ENCODE data around the gene APMAP.

APMAP gene

DNA sequence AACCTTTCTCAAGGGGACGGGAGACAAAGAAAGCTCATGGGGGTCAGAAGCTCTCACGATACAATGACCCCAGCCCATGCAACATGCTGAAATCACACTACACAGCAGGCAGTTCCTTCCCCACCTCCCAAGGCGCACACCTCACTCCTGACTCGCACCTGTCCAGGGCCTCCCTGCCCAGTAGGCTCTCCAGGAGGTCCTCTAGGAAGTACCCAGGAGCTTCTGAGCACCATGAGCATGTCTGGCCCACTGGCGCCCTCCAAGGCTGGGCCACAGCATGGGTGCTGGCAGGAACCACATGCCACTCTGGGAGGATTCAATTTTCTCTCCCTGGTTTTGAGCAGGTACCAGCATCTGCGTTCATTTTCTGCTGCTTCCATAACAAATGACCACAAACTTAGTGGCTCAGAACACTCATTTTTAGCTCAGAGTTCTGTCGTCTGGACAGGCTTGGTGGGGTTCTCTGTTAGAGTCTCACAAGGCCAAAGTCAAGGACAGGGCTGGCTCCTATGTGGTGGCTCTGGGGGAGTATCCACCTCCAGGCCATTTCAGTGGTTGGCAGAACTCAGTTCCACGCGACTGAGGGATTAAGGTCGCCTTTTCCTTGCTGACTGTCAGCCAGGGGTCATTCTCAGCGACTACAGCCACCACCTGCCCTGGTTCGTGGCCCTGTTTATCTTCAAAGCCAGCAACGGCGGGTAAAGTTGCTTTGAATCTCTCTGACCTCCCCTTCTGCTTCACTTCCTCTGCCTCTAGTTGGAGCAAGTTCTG is 32.7 kb upstream of the APMAP start:
- DNase-seq (ENCODE audit: low read depth in 2 of 3, low spot score in 2 of 3) = no peak

DNA sequence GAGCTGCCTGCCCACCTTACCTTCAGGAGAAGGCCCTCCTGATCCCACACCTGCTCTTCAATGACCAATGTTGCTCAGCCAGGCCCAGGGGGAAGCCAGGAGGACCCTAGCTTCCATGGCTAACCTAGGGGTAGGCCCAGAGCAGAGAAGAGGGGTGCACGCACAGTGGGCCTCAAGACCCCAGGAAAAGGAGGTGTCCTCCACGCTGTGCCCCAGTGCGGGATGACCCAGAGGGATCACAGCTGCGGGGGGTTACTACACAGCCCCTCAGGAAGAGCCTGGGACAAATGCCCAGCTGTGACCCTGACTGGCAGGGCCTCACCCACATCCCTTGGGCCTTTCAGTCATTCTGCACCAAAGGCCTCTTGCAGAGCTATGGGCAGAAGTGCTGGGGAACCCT is 31.6 kb upstream of the APMAP start:
- no peak for DNase-seq (ENCODE audit: low read depth in 2 of 3, low spot score in 2 of 3)

DNA sequence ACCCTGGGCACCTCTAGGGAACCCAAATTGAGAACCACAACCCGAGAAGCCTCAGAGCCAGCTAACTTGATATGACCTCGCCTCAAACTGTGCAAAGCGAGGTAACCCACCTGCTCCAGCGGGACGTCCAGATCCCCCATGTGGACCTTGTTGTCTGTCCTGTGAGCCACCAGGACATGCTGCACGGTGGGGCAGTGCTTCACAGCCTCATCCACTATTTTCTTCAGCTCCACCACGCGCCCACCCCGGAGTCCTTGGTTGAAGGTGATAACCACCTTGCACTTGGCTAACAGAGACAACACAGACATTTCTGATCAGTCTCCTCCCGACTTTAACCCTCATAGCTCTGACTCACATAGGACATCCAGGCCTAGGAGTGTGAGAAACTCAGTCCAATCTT is 30.8 kb upstream of the APMAP start:
- DNase-seq (ENCODE audit: low read depth in 2 of 3, low spot score in 2 of 3) = no peak

DNA sequence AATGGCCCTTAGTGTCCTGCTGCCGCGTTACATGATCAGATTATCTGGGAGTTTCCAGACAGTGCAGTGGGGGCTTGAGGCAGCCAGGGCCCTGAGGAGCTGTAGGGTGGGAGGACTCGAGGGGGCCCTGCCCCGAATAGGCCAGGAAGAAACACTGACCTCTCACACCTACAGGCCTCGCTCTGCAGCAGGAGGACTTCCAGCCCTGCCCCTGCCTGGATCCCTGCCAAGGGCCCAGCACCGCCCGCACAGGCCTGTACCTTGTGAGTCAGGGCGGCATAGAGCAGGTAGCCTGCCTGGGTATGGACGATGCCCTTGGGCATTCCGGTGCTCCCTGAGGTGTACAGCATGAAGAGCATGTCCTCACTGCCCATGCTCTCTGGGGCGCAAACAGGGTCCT is 30.1 kb upstream of the APMAP start:
- DNase-seq (ENCODE audit: low read depth in 2 of 3, low spot score in 2 of 3) = no peak

DNA sequence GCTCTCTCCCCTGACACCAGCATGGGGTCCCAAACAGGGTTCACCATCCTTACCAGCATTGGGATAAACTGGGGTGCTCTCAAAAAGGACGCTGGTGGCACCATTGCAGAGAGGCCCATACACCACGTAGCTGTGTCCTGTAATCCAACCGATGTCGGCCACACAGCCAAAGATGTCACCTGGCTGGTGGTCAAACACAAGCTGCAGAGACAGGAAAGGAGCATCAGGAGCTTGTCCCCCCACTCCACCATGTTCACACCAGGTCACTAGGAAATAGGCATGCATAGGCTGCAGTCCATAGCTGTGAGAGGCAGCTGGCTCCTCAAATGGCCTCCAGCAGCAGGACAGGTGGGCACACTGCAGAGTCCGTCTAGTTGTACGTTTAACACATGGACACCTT is 28.8 kb upstream of the APMAP start:
- DNase-seq (ENCODE audit: low read depth in 2 of 3, low spot score in 2 of 3) = no peak

DNA sequence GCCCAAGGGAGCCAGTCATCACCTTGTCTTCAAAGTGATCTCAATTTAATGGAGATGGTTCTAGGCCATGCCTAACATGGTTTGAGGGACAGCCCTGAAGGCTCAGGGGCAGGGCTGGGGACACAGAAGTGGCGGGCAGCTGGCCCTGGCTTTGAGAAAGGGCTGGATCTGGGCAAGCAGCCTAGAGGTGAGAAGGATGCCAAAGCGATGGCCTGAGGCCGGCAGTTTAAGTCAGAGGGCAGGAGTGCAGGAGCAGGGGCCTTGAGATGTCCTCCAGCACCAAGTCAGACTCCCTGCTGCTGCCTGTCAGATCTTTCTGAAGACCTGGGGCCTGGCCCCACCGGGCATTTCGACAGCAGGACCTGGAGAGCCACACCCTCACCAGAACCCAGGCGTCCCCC is 28.4 kb upstream of the APMAP start:
- DNase-seq (ENCODE audit: low read depth in 2 of 3, low spot score in 2 of 3) = no peak

DNA sequence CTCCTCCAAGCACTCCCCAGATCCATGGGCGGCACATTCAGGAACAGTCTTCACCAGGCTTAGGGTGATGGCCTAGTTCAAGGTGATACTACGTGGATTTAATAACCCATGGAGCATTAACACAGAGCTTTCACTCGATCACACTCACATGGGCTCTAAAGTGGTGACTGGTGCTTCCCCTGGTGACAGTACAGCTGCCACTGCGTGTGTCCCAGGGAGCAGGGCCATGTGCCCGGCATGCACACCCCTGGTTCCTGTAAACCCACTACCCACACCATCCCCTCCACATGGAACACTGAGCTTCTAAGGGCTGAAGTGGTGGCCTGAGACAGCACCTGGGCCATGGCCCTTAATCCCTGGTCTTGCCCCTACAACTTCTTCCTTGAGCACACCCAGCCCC is 27.8 kb upstream of the APMAP start:
- no peak for DNase-seq (ENCODE audit: low read depth in 2 of 3, low spot score in 2 of 3)

DNA sequence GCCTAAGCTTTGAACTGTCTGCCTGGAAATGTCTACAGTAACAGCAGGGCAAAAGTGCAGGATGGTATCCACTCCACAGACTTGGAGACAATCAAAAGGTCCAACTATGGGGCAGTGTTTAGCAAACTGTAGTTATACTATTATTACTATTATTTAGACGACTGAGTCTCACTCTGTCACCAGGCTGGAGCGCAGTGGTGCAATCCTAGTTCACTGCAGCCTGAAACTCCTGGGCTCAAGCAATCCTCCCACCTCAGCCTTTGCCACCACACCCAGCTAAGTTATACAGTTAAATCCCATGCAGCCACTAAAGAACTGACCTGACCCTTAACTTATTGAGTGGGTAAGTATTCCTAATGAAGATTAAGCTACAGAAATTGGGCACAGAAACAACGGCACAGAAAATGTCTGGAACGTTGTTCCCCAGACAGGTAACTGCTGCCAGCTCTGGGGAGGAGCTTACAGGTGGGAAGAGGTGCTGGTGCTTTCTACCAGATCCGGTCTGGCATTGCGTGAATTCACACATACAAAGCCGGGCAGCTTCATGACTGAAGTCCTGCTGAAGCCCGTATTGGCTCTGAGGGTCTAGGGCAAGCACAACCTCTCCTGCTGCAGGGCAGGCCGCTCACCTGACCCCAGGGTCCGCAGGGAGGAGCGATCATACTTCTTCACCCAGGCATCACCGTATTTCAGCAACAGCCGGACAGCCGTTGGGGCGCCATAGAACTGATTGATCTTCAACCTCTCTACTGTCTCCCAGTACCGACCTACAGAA is 27.0 kb upstream of the APMAP start:
- no peak for DNase-seq (ENCODE audit: low read depth in 2 of 3, low spot score in 2 of 3)

DNA sequence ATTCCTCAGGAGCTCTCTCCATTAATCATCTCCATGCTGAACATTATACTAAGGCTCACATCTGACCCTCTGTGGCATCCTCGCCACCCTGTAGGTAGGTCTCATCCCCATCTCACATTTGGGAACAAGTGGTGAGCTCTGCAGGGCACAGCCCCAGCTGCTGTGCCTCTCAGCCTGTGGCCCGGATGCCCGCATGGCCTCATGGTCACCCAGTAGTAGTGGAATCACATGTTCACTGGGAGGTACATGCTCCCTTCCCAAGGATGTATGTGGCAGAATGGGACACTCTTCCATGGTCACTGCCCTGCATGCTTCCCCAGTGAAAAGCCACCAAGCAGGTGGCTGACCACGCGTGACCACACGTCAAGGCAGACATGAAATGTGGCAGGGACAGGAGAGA is 26.3 kb upstream of the APMAP start:
- DNase-seq (ENCODE audit: low read depth in 2 of 3, low spot score in 2 of 3) = no peak

DNA sequence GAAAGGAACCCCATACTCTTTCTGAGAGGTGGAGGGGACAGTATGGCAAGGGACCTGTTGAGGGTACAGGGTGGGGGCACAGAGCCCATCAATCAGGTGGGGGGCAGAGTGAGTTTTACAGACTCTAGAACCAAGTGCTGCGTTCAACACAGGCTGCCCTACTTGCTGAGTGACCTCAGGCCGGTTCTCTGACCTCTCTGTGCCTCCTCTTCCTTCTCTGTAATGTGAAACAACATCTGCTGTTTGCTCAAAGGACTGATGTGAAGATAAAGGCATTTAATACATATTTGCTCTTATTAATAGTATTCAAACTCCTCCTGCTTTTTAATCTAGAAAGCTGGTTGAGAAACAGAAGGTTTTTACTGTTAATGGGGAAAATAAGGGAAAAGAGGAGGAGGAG is 25.9 kb upstream of the APMAP start:
- no peak for DNase-seq (ENCODE audit: low read depth in 2 of 3, low spot score in 2 of 3)

DNA sequence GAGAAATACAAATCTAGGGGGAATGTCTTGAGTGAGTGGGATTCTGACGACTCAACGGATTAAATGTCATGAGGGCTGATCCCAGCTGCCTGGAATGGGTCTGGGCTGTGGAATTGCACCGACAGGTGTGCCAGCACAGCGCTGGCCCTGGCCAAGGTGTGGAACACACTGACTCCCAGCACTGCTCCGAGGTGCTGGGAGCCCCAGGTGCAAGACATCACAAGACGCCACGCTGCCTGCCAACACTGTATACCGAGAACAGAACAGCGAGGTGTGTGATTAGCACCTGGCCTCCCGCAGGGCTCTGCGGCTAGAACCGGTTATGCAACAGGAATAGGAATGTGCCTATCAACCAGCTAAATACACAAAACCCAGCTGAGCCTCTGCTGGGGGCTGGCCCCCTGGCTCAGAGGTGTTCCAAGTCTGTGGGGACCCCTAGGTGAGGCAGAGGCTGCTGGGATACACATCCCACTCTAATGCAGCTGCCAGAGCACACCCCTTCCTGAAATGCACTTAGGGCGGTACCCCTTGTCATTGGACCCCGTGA is 24.8 kb upstream of the APMAP start:
- DNase-seq (ENCODE audit: low read depth in 2 of 3, low spot score in 2 of 3) = no peak

DNA sequence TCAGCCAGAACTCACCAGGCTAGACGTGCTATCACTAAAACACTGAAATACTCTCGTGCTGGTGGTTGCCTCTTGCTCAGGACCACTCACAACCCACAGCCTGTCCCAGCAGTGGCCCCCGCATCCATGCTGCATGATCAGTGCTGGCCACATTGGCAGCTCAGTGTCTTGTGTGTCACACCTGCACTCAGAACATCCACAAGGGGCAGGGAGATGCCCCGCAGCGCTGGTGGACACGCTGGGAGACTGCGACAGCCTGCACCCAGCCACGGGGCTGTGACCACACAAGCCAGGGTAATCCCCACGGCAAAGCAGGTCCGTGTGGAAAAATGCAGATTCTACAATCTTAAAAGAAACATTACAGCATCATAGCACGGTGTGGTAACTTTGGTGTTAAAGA is 23.9 kb upstream of the APMAP start:
- DNase-seq (ENCODE audit: low read depth in 2 of 3, low spot score in 2 of 3) = no peak

DNA sequence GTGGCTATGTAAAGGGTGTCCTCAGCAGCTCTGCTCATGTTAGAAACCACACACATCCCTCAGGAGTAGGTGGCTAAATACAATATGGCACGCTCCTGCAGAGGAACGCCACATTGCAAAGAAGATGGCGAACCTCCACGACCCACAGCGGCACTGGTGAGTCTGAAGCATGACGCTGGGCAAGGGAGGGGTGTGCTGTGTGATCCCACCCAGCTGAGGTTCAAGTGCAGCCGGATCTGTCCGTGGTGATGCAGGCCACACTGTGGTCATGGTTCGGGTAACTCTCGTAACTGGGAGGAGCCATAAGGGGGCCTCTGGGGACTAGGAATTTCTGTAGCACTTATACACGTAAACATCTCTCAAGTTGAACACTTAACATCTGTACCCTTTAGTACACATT is 23.4 kb upstream of the APMAP start:
- DNase-seq (ENCODE audit: low read depth in 2 of 3, low spot score in 2 of 3) = no peak

DNA sequence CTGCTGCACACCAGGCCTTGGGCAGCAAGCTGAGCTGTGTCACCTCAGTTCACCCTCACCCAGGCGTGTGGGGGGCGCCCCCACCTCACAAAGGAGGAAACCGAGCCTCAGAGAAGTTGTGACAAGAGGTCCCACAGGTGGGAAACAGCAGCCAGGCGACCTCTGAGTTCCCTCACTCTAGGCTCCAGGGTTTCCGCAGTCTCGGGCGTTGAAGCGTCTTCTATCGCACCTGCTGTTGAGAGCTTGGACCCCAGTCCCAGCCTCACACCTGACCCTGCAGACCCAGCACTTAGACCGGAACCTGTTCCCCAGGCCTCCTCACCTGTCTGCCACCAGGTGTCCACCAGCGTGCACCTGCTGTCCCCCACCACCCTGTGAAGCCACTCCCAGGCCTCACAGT is 22.3 kb upstream of the APMAP start:
- no peak for DNase-seq (ENCODE audit: low read depth in 2 of 3, low spot score in 2 of 3)

DNA sequence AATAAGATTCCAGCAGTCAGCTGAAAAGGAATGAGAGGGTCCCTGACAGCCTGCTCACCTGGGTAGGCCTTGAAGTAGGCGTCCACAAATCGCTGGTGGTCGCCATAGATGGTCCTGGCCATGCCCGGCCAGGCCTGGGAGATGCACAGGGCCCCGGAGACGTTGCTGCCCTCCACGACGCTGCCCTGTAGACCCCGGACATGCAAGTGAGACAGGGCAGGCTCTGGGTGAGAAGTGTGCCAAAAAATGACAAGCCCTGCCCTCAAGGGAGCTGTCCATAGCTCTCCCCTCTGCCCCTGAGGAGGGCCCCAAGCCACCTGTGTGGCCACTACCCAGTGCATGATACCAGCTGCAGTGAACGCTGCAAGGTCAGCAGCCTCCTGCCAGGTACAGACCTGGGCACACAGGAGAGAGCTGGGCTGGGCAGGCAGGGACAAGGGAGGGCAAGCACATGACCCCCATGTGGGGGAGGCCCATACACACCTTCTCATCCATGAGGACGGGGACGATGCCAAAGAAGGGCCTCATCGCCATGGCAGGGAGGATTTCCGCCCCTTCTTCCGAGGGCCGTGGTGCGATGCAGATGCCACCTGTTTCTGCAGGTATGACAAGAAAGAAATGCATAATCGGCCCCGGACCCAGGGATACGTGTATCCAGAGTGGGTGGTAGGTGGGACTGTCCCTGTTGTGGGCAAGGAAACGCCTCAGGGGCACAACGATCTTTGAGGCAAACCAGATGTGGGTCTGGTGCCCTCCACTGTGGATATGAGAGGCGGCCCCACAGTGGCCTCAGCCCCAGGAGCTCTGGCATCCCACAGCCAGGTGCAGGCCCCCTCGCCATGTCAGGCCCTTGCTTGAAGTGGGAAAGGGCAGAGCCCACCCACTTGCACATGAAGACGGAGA is 21.2 kb upstream of the APMAP start:
- no peak for DNase-seq (ENCODE audit: low read depth in 2 of 3, low spot score in 2 of 3)

DNA sequence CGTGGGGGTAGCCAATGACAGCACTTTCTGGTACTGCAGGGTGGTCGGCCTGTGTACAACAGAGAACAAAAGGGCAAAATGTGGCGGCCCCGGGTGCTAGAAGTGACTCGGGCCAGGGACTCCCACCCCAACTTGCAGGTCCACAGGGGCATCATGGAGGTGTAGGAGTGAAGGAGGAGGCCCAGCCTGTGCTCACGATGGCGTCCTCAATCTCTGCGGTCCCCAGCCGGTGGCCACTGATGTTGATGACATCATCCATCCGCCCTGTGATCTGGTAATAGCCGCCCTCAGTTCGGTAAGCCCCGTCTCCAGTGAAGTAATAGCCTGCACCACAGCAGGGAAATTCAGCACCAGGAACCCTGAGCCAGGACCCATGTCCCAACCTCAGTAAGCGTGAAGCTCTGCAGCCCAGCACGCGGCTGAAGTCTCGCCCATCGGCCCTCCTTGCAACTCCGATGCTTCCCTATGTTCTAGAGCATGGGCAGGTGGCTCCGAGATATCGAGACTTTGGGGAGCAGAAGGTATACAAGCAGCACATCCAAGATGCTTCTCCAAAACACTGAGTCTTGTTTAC is 20.2 kb upstream of the APMAP start:
- no peak for DNase-seq (ENCODE audit: low read depth in 2 of 3, low spot score in 2 of 3)

DNA sequence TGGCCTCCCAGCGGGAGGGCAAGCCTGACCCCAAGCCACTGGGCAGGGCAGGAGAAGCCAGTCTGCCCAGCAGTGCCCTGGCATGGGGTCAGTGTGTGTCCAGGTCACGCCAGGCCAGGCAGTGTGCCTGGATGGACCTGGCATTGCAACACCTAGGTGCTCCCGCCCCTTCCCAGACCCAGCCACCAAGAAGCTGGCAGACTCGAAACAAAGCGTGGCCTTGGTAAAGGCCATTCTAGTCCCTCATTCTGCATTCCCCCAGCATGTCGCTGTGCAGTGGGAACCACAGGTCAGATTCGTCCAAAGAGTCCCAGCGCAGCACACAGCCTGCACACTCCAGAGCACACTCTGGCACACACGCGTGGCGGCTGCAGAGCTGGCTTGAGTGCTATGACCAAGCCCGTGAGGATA is 19.3 kb upstream of the APMAP start:
- no peak for DNase-seq (ENCODE audit: low read depth in 2 of 3, low spot score in 2 of 3)

DNA sequence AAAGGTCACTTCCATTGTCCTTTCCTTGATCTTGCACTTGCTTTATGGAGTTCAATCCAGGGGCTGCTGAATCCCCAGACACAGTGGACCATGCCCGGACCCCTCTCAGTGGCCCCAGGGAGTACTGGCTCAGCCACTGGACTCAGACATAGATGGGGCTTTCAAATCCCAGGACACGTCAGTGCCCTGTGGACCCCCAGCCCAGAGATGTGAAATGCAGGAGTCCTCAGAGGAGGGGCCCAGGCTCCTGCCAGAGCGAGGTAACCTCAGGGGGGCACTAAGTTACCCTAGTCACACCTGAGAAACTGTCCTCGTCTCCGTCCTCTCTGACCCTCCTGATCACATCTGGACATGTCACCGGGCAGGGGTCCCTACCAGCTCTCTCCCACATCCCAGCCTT is 18.7 kb upstream of the APMAP start:
- no peak for DNase-seq (ENCODE audit: low read depth in 2 of 3, low spot score in 2 of 3)

DNA sequence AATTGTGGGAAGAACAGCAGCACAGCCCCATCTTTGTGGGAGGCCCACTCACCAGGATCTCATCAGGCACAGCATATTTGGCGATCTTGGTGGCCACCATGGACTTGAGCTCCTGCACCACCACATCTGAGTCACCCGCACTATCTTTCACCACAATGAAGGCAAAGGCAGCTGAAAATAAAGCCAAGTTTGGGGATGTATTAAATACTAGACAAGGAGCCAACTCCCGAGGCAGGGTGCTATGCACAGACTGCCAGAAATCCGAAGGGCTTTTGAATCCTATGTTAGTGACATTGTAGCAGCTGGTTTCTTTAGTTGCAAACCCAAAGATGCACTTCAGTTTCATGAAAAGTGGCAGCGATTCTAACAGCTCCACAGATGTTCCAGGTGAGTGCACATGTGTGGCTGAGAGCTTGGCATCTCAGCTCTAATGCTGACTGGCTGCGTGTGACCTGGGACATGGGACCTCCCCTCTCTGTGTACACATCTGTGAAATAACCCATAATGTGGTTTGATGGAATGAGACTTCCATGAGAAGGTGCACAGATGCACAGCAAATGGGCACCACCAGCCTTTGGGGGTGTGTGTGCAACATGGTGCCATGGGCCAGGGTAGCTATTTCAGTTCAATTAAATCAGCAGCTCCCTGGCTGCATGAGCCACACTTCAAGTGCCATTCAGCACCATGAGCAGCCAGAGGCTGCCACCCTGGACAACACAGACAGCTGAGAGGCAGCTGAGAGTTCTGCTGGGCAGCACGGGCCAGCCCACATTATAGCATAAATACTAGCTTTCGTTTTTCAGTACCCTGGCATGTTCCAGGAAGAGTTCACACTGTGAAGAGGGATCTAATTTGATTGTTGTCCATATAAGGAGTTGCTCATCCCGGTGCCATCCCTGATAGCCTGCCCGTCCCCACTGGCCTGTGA is 16.9 kb upstream of the APMAP start:
- DNase-seq (ENCODE audit: low read depth in 2 of 3, low spot score in 2 of 3) = no peak

Data from activated CD8-positive, alpha-beta memory T cell treated with anti-CD3 and anti-CD28 coated beads for 48 hours (primary cell).